Keratinocyte (primary cell): ENCODE measurements around the gene TBC1D22B. TPM values are rescaled to one million over a fixed set of nuclear protein-coding genes. Genes with fewer than 3 reads are reported as not detected.

ENCODE experiments used
- DNase-seq: peaks from one replicate; pipeline ENCODE4 v3.0.0-alpha.2; 2011; ENCODE audit warnings: low read depth, missing footprints, low spot score
- FAIRE-seq: peaks from 2 replicates; lab custom pipeline; 2011; peaks lifted over from hg19 to GRCh38; lab: Jason Lieb, UNC
- H2AFZ ChIP-seq: 2 replicates; pipeline ENCODE4 v1.6.0; 2012; ENCODE audit warnings: low read length, control low read depth, inconsistent platforms; ENCODE audit not compliant: control insufficient read depth
- H3K27ac ChIP-seq: 2 replicates; pipeline ENCODE4 v1.5.1; 2011; ENCODE audit warnings: low read length; ENCODE audit not compliant: control insufficient read depth, insufficient read depth
- H3K27me3 ChIP-seq: 3 replicates; pipeline ENCODE4 v1.6.0; 2011; ENCODE audit warnings: low read length; ENCODE audit not compliant: control insufficient read depth, insufficient read depth; ENCODE audit errors: extremely low read depth
- H3K36me3 ChIP-seq, 2 experiments: 2 replicates in 1 of 2; 3 replicates in 1 of 2; pipeline ENCODE4 v1.5.1; 2011; ENCODE audit warnings: low read length in 2 of 2, mild to moderate bottlenecking in 1 of 2; ENCODE audit not compliant: control insufficient read depth in 2 of 2, insufficient read depth in 2 of 2; ENCODE audit errors: extremely low read depth in 1 of 2
- H3K4me1 ChIP-seq: 3 replicates; pipeline ENCODE4 v1.5.1; 2011; ENCODE audit warnings: low read length; ENCODE audit not compliant: control insufficient read depth, insufficient read depth; ENCODE audit errors: extremely low read depth
- H3K4me2 ChIP-seq: 3 replicates; pipeline ENCODE4 v1.6.0; 2011; ENCODE audit warnings: low read depth, low read length; ENCODE audit not compliant: control insufficient read depth, insufficient read depth; ENCODE audit errors: extremely low read depth
- H3K4me3 ChIP-seq, 3 experiments: fragments of 200-600 bp in 1 of 3; sonication (generic) in 1 of 3; 2 replicates in 2 of 3; 3 replicates in 1 of 3; pipeline ENCODE4 v1.5.1; 2011 to 2016; ENCODE audit warnings: low read length in 3 of 3, mild to moderate bottlenecking in 3 of 3, control low read depth in 2 of 3, inconsistent platforms in 1 of 3, low read depth in 1 of 3, mixed read lengths in 1 of 3, mixed run types in 1 of 3, moderate library complexity in 1 of 3; ENCODE audit not compliant: control insufficient read depth in 2 of 3, insufficient read depth in 2 of 3; ENCODE audit errors: extremely low read depth in 1 of 3
- H3K79me2 ChIP-seq: 2 replicates; pipeline ENCODE4 v1.6.0; 2012; ENCODE audit warnings: low read length; ENCODE audit not compliant: control insufficient read depth, insufficient read depth
- H3K9ac ChIP-seq: 3 replicates; pipeline ENCODE4 v1.6.0; 2011; ENCODE audit warnings: low read length; ENCODE audit not compliant: control insufficient read depth, insufficient read depth; ENCODE audit errors: extremely low read depth
- H3K9me1 ChIP-seq: 3 replicates; pipeline ENCODE4 v1.6.0; 2011; ENCODE audit warnings: low read length; ENCODE audit not compliant: control insufficient read depth, insufficient read depth; ENCODE audit errors: extremely low read depth
- H3K9me3 ChIP-seq: 2 replicates; pipeline ENCODE4 v1.5.1; 2012; ENCODE audit warnings: low read depth, low read length; ENCODE audit not compliant: control insufficient read depth
- H4K20me1 ChIP-seq: 3 replicates; pipeline ENCODE4 v1.6.0; 2011; ENCODE audit warnings: low read length; ENCODE audit not compliant: control insufficient read depth, insufficient read depth; ENCODE audit errors: extremely low read depth
- CTCF ChIP-seq, 3 experiments: IDR thresholded peaks in 1 of 3; conservative IDR thresholded peaks in 1 of 3; optimal IDR thresholded peaks in 1 of 3; 2 replicates in 2 of 3; 3 replicates in 1 of 3; pipeline versions ENCODE3 to v1.5.1; 2011; ENCODE audit warnings: low read length in 3 of 3, mild to moderate bottlenecking in 3 of 3, moderate library complexity in 2 of 3, control low read depth in 1 of 3, inconsistent platforms in 1 of 3; ENCODE audit not compliant: insufficient read depth in 2 of 3; ENCODE audit errors: extremely low read depth in 1 of 3
- EZH2 ChIP-seq: IDR thresholded peaks from one replicate; pipeline ENCODE4 v1.6.1; 2012; ENCODE audit warnings: inconsistent platforms, mild to moderate bottlenecking, low read length, moderate library complexity
- dilution Hi-C: fragments of 300-500 bp; cut with MboI; formaldehyde crosslinking; loops from one replicate; pipeline ENCODE4 v1.7.0; 2020; ENCODE audit warnings: low sequenced_read_pairs; ENCODE audit not compliant: extremely low pct_ligation_motif_present
- polyA plus RNA-seq, 5 experiments: library from polyadenylated mRNA; depleted of rRNA in 3 of 5; stranded (reverse) in 3 of 5; stranded (forward) in 1 of 5; unstranded in 1 of 5; fragments of >200 nt; gene quantifications; 1 replicate in 1 of 5; 2 replicates in 3 of 5; 3 replicates in 1 of 5; pipeline versions ENCODE4 v1.2.1 to v1.2.3, GENCODE V29; 2011 to 2012; ENCODE audit warnings: missing spikeins in 2 of 5, low read depth in 1 of 5, low replicate concordance in 1 of 5

The TBC1D22B gene
- polyA plus RNA-seq, 1 donor (not counting 4 experiments of a cell fraction or from before 2014, with no cell fraction given) = 5.9 TPM

- dilution Hi-C loops = no loop called here
- peaks cover 6% of the 10 kb centered on the region for H3K79me2 ChIP-seq
- TF ChIP-seq CTCF (optimal IDR thresholded peaks at IDR 0.05 in 1 of 3, IDR thresholded peaks at IDR 0.05 in 1 of 3, conservative IDR thresholded peaks at IDR 0.05 in 1 of 3; ENCODE audit: extremely low read depth in 1 of 3, insufficient read depth in 2 of 3, low read length in 3 of 3) (no peak), EZH2 (no peak)
- no peak overlapping the region for H3K9ac ChIP-seq
- FAIRE-seq = no peak
- no peaks in the 10 kb centered on the region for H3K27me3 ChIP-seq
- peaks cover 15 to 21% of the 10 kb centered on the region in 2 experiments for H3K36me3 ChIP-seq
- H3K4me3 ChIP-seq = no peak overlapping the region
- no peak overlapping the region for H3K4me2 ChIP-seq
- H3K4me1 ChIP-seq = peaks cover 5% of the 10 kb centered on the region
- no peak overlapping the region for H2AFZ ChIP-seq
- no peaks in the 10 kb centered on the region for H3K9me1 ChIP-seq
- DNase-seq = no peak
- H3K27ac ChIP-seq = no peak overlapping the region
- no peaks in the 10 kb centered on the region for H3K9me3 ChIP-seq
- H4K20me1 ChIP-seq = peaks cover 2% of the 10 kb centered on the region
Measured at GRCh38 chr6:37282371-37282770, 24.8 kb downstream of the TBC1D22B start.

GRCh38 chr6:37283268-37283667 lies 25.7 kb downstream of the TBC1D22B start:
- Histone ChIP-seq H3K27me3 (no peaks in the 10 kb centered on the region), H3K4me3 (no peak overlapping the region), H3K36me3 (peaks cover 15 to 23% of the 10 kb centered on the region in 2 experiments), H3K4me2 (no peak overlapping the region), H3K9me3 (no peaks in the 10 kb centered on the region), H3K9me1 (no peaks in the 10 kb centered on the region), H3K27ac (no peak overlapping the region), H2AFZ (no peak overlapping the region), H3K79me2 (peaks cover 6% of the 10 kb centered on the region), H3K4me1 (peaks cover 5% of the 10 kb centered on the region), H3K9ac (no peak overlapping the region), H4K20me1 (peaks cover 2% of the 10 kb centered on the region)
- FAIRE-seq (no peak), DNase-seq (no peak)
- TF ChIP-seq EZH2 (no peak), CTCF (optimal IDR thresholded peaks at IDR 0.05 in 1 of 3, IDR thresholded peaks at IDR 0.05 in 1 of 3, conservative IDR thresholded peaks at IDR 0.05 in 1 of 3; ENCODE audit: extremely low read depth in 1 of 3, insufficient read depth in 2 of 3, low read length in 3 of 3) (no peak)
- dilution Hi-C loops = no loop called here
